Stimulated activated CD4-positive, alpha-beta T cell treated with anti-CD3 and anti-CD28 coated beads, Interleukin-15, amount 100 ng/mL, for 24 hours (primary cell): ENCODE data around the gene ABHD8.

ENCODE experiments used
- DNase-seq: peaks from one replicate; pipeline ENCODE4 v3.0.0-alpha.2; 2020

ABHD8 gene

GRCh38 chr19:17262557-17262956, 40.7 kb downstream of the ABHD8 start:
- no peak for DNase-seq

- peak; percentile 93 for DNase-seq
These were observed 42.3 kb downstream of the ABHD8 start for GRCh38 chr19:17260842-17261325.

- no peak for DNase-seq
These were observed 43.3 kb downstream of the ABHD8 start for GRCh38 chr19:17259934-17260333.

GRCh38 chr19:17259118-17259780, 44.0 kb downstream of the ABHD8 start:
- DNase-seq: no peak

GRCh38 chr19:17256130-17256529, 47.1 kb downstream of the ABHD8 start:
- no peak for DNase-seq

GRCh38 chr19:17255150-17255621, 48.0 kb downstream of the ABHD8 start:
- DNase-seq: no peak

GRCh38 chr19:17254636-17255035, 48.6 kb downstream of the ABHD8 start:
- DNase-seq: no peak

- no peak for DNase-seq
These were observed 53.2 kb downstream of the ABHD8 start for GRCh38 chr19:17249887-17250548.

GRCh38 chr19:17248011-17248776, 55.0 kb downstream of the ABHD8 start:
- no peak for DNase-seq

GRCh38 chr19:17246681-17247425, 56.4 kb downstream of the ABHD8 start:
- DNase-seq: no peak

- no peak for DNase-seq
These were observed 57.7 kb downstream of the ABHD8 start, which contains the start of gene NR2F6 for GRCh38 chr19:17245535-17245984. TSS of gene NR2F6 (minus strand) at chr19:17245919. CDS start at chr19:17245220, 699 bp downstream.

GRCh38 chr19:17244618-17245534, 58.3 kb downstream of the ABHD8 start:
- peak; percentile 20 for DNase-seq

GRCh38 chr19:17243830-17244617, 59.2 kb downstream of the ABHD8 start:
- no peak for DNase-seq

- no peak for DNase-seq
These were observed 59.9 kb downstream of the ABHD8 start for GRCh38 chr19:17243211-17243829.

GRCh38 chr19:17242431-17243208, 60.6 kb downstream of the ABHD8 start:
- DNase-seq: no peak
